Lower leg skin (tissue), 3 donors: ENCODE results near the gene MAP3K5.

Experiments
- CTCF ChIP-seq, 3 donors: fragments of 450-650 bp; IDR thresholded peaks; one replicate each; pipeline ENCODE4 v1.5.1; 2016; ENCODE audit warnings: antibody characterized with exemption in 3 of 3, mild to moderate bottlenecking in 3 of 3, moderate library complexity in 2 of 3
- POLR2A ChIP-seq, 2 donors: fragments of 450-650 bp; IDR thresholded peaks; one replicate each; pipeline ENCODE4 v1.6.1; 2016 to 2017; ENCODE audit warnings: antibody characterized with exemption in 2 of 2, mild to moderate bottlenecking in 1 of 2, moderate library complexity in 1 of 2

DNA sequence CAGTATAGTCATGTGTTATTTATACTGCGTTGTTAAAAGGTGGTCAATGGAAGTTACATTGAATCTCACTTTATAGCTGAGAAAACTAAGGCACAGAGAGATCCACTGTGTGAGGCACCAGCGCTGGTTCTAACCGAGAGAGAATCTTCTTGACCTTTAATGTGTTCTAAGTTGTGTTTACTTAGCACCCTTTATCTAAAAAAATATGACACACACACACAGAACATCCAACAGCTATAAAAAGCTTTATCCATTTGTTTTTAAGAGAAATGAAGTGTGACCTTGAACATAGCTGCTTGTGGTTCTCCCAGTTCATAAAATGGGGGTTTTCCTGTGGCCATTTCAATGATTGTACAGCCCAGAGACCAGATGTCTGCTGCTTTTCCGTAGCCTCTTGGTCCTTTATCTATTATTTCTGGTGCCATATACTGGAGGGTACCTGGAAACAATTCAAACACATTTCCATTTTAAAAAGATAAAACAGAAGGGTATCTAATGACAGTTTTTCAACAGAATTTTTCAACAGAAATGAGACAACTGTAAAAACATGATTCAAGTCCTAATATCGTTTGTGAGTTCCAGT is 187.3 kb downstream of the MAP3K5 start:
- TF ChIP-seq CTCF (IDR thresholded peaks at IDR 0.05) (no peak), POLR2A (IDR thresholded peaks at IDR 0.05) (no peak)
